Esophagus muscularis mucosa (tissue), 3 donors: Measurements from ENCODE around the gene MRM2.

ENCODE experiments used
- POLR2AphosphoS5 ChIP-seq, 2 donors: sonication (generic); formaldehyde crosslinking; IDR thresholded peaks; one replicate each; pipeline ENCODE4 v1.6.1; 2017; ENCODE audit warnings: antibody characterized with exemption in 2 of 2
- TF ChIP-seq, protein P1 (sequence below), 3 experiments: fragments of 200-600 bp in 2 of 3; fragments of 450-650 bp in 1 of 3; sonication (generic) in 2 of 3; IDR thresholded peaks; one replicate each; pipeline ENCODE4 v1.5.1; 2017 to 2019; ENCODE audit warnings: antibody characterized with exemption in 3 of 3, mild to moderate bottlenecking in 2 of 3, moderate library complexity in 1 of 3

DNA sequence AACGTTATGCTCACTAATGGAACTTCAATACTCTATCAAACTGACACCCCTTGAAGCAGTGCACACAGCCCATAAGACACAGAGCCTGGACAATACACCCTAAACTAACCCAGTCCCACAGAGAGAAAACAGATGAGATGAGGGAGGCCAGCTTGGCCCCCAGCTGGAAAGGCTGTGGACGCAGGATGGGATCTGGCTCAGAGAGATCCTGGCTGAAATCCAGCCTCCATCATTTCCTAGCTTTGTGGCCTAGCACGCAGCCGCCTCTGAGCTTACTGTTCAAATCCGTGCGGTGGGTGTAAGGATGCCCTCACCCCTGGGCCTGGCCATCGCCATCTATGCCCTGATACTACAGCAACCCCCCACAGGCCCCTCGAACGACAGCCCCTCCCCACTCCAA lies 39.5 kb upstream of the MRM2 start:
- TF ChIP-seq, protein P1, sequence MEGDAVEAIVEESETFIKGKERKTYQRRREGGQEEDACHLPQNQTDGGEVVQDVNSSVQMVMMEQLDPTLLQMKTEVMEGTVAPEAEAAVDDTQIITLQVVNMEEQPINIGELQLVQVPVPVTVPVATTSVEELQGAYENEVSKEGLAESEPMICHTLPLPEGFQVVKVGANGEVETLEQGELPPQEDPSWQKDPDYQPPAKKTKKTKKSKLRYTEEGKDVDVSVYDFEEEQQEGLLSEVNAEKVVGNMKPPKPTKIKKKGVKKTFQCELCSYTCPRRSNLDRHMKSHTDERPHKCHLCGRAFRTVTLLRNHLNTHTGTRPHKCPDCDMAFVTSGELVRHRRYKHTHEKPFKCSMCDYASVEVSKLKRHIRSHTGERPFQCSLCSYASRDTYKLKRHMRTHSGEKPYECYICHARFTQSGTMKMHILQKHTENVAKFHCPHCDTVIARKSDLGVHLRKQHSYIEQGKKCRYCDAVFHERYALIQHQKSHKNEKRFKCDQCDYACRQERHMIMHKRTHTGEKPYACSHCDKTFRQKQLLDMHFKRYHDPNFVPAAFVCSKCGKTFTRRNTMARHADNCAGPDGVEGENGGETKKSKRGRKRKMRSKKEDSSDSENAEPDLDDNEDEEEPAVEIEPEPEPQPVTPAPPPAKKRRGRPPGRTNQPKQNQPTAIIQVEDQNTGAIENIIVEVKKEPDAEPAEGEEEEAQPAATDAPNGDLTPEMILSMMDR (IDR thresholded peaks at IDR 0.05) = no peak
- no peak for TF ChIP-seq POLR2AphosphoS5 (IDR thresholded peaks at IDR 0.05)
